ACC112 (cell line): ENCODE results near the gene KMT2C.

ENCODE experiments used
- H2AFZ ChIP-seq: fragments of 200-600 bp; sonication (generic); one replicate; pipeline ENCODE4 v1.6.0; 2017; ENCODE audit warnings: antibody characterized with exemption, low read length; ENCODE audit not compliant: unreplicated experiment
- H3K27ac ChIP-seq: fragments of 200-600 bp; sonication (generic); 2 replicates; pipeline ENCODE4 v1.5.1; 2014; ENCODE audit warnings: low read depth, mild to moderate bottlenecking, antibody characterized with exemption, low read length, moderate library complexity
- H3K27me3 ChIP-seq: fragments of 200-600 bp; sonication (generic); 2 replicates; pipeline ENCODE4 v1.6.1; 2014; ENCODE audit warnings: mild to moderate bottlenecking, antibody characterized with exemption, low read length, moderate library complexity, mixed read lengths; ENCODE audit not compliant: insufficient read depth
- H3K36me3 ChIP-seq: fragments of 200-600 bp; sonication (generic); 2 replicates; pipeline ENCODE4 v1.6.1; 2016; ENCODE audit warnings: mild to moderate bottlenecking, antibody characterized with exemption, low read length, moderate library complexity, mixed read lengths; ENCODE audit not compliant: insufficient read depth
- H3K4me1 ChIP-seq: fragments of 200-600 bp; sonication (generic); one replicate; pipeline ENCODE4 v1.6.1; 2016; ENCODE audit warnings: low read length, mixed read lengths; ENCODE audit not compliant: insufficient read depth, unreplicated experiment, control insufficient read depth
- H3K4me3 ChIP-seq: fragments of 200-600 bp; sonication (generic); 2 replicates; pipeline ENCODE4 v1.5.1; 2014; ENCODE audit warnings: mild to moderate bottlenecking, low read depth, low read length
- H3K79me2 ChIP-seq: fragments of 200-600 bp; sonication (generic); one replicate; pipeline ENCODE4 v1.6.0; 2016; ENCODE audit warnings: low read length; ENCODE audit not compliant: control insufficient read depth, unreplicated experiment, insufficient read depth

KMT2C gene

GRCh38 chr7:152108359-152108758 is 327.4 kb downstream of the KMT2C start:
- Histone ChIP-seq H2AFZ (no peak overlapping the region), H3K27ac (no peak overlapping the region), H3K4me3 (no peak overlapping the region), H3K36me3 (0 out of 2 replicates have a peak, but pooled peaks cover 3% of the 10 kb centered on the region), H3K79me2 (no peaks in the 10 kb centered on the region), H3K4me1 (no peaks in the 10 kb centered on the region), H3K27me3 (no peaks in the 10 kb centered on the region)

DNA sequence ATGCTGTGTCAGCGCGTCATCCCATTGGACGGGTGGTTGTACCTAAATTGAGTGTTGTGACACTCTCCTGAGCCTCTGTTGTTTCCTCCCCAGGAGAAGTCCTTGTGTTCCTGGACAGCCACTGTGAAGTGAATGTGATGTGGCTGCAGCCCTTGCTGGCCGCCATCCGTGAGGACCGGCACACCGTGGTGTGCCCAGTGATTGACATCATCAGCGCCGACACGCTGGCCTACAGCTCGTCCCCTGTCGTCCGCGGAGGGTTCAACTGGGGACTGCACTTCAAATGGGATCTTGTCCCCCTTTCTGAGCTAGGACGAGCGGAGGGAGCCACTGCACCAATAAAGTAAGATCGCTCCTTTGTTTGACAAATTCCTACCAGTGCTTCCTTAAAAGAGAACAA is 327.9 kb downstream of the KMT2C start:
- no peaks in the 10 kb centered on the region for H3K27me3 ChIP-seq
- no peaks in the 10 kb centered on the region for H3K4me1 ChIP-seq
- H2AFZ ChIP-seq, result no peak overlapping the region
- H3K4me3 ChIP-seq, result no peak overlapping the region
- 0 out of 2 replicates have a peak, but pooled peaks cover 3% of the 10 kb centered on the region for H3K36me3 ChIP-seq
- no peak overlapping the region for H3K27ac ChIP-seq
- H3K79me2 ChIP-seq, result no peaks in the 10 kb centered on the region

- Histone ChIP-seq H3K27ac (no peak overlapping the region), H3K4me1 (no peaks in the 10 kb centered on the region), H2AFZ (no peak overlapping the region), H3K4me3 (no peak overlapping the region), H3K79me2 (no peaks in the 10 kb centered on the region), H3K27me3 (no peaks in the 10 kb centered on the region), H3K36me3 (0 out of 2 replicates have a peak, but pooled peaks cover 3% of the 10 kb centered on the region)
Observed at GRCh38 chr7:152106990-152107389, 328.8 kb downstream of the KMT2C start.

DNA sequence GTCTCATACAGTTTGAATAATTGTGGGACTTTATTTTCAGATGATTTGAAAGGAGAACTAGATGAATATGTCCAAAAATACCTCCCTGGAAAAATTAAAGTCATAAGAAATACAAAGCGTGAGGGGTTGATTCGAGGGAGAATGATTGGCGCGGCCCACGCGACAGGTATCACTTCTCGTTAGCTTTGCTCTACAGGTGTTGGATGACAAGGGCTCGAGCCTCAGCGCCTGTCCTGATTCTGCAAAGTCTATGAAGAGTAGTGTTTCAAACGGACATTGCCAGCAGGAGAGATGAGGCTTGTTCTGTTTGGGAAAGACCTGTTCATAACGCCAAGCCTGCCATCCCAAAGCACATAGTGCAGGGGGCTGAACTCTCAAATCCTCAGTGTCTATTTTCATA is 330.6 kb downstream of the KMT2C start:
- H2AFZ ChIP-seq, result no peak overlapping the region
- H3K27me3 ChIP-seq, result no peaks in the 10 kb centered on the region
- H3K36me3 ChIP-seq, result 0 out of 2 replicates have a peak, but pooled peaks cover 3% of the 10 kb centered on the region
- no peak overlapping the region for H3K4me3 ChIP-seq
- no peaks in the 10 kb centered on the region for H3K79me2 ChIP-seq
- H3K27ac ChIP-seq, result no peak overlapping the region
- no peaks in the 10 kb centered on the region for H3K4me1 ChIP-seq

GRCh38 chr7:152103691-152104090 is 332.1 kb downstream of the KMT2C start:
- Histone ChIP-seq H3K4me1 (no peaks in the 10 kb centered on the region), H3K27ac (no peak overlapping the region), H3K4me3 (no peak overlapping the region), H2AFZ (no peak overlapping the region), H3K27me3 (no peaks in the 10 kb centered on the region), H3K79me2 (no peaks in the 10 kb centered on the region), H3K36me3 (0 out of 2 replicates have a peak, but pooled peaks cover 3% of the 10 kb centered on the region)

DNA sequence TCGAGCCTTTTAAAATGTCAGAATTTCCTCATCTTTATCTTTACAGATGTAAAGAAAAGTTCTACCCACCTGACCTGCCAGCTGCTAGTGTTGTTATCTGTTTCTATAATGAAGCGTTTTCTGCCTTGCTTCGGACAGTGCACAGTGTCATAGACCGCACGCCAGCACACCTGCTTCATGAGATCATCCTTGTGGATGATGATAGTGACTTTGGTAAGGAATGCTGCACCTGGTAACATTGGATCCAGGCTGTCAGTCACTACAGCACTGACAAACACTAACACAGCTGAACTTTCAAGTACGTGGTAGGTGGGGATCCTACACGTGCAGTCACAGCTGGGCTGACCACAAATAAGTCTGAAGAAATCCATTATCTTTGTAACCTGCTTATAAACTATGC is 332.7 kb downstream of the KMT2C start:
- no peak overlapping the region for H3K4me3 ChIP-seq
- 0 out of 2 replicates have a peak, but pooled peaks cover 3% of the 10 kb centered on the region for H3K36me3 ChIP-seq
- no peak overlapping the region for H2AFZ ChIP-seq
- H3K27ac ChIP-seq, result no peak overlapping the region
- no peaks in the 10 kb centered on the region for H3K4me1 ChIP-seq
- no peaks in the 10 kb centered on the region for H3K79me2 ChIP-seq
- no peaks in the 10 kb centered on the region for H3K27me3 ChIP-seq

GRCh38 chr7:152097330-152097729 is 338.5 kb downstream of the KMT2C start:
- Histone ChIP-seq H3K36me3 (no peaks in the 10 kb centered on the region), H3K79me2 (no peaks in the 10 kb centered on the region), H2AFZ (no peak overlapping the region), H3K27ac (no peak overlapping the region), H3K4me1 (no peaks in the 10 kb centered on the region), H3K27me3 (no peaks in the 10 kb centered on the region), H3K4me3 (no peak overlapping the region)

- Histone ChIP-seq H3K27me3 (no peaks in the 10 kb centered on the region), H3K4me1 (no peaks in the 10 kb centered on the region), H3K79me2 (no peaks in the 10 kb centered on the region), H3K27ac (no peak overlapping the region), H3K36me3 (no peaks in the 10 kb centered on the region), H3K4me3 (no peak overlapping the region), H2AFZ (no peak overlapping the region)
Observed at GRCh38 chr7:152095771-152096170, 340.0 kb downstream of the KMT2C start.

GRCh38 chr7:152093717-152094116 is 342.1 kb downstream of the KMT2C start:
- Histone ChIP-seq H3K36me3 (peaks cover 2% of the 10 kb centered on the region; the same call in 1 of the 2 replicates), H3K27ac (no peak overlapping the region), H3K27me3 (no peaks in the 10 kb centered on the region), H3K79me2 (no peaks in the 10 kb centered on the region), H3K4me3 (no peak overlapping the region), H2AFZ (no peak overlapping the region), H3K4me1 (no peaks in the 10 kb centered on the region)

GRCh38 chr7:152090747-152091146 is 345.1 kb downstream of the KMT2C start:
- H3K36me3 ChIP-seq, result peaks cover 5% of the 10 kb centered on the region; the same call in 1 of the 2 replicates
- no peak overlapping the region for H3K4me3 ChIP-seq
- no peaks in the 10 kb centered on the region for H3K79me2 ChIP-seq
- H3K4me1 ChIP-seq, result no peaks in the 10 kb centered on the region
- H3K27me3 ChIP-seq, result no peaks in the 10 kb centered on the region
- H2AFZ ChIP-seq, result no peak overlapping the region
- no peak overlapping the region for H3K27ac ChIP-seq

DNA sequence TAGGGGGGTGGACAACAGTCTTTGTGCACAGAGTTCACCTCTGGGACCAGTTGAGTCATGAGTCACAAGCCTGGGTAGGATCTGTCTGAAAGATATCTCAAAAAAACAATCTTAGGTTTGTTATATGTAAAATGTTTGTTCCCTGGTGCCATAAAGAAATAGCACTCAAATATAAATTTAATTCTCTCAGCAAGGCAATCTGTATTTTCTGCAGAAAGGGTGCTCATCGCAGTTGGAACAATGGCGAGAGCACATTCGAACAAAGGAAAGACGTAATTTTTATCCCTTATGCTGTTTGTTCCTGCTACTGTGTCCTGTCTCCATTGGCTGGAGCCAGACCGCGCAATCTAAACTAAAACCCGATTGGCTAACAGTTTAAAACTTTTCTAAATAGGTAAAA is 346.6 kb downstream of the KMT2C start:
- Histone ChIP-seq H3K4me3 (no peak overlapping the region), H2AFZ (no peak overlapping the region), H3K79me2 (no peaks in the 10 kb centered on the region), H3K36me3 (peaks cover 5% of the 10 kb centered on the region; the same call in 1 of the 2 replicates), H3K27me3 (no peaks in the 10 kb centered on the region), H3K4me1 (no peaks in the 10 kb centered on the region), H3K27ac (no peak overlapping the region)
